NCI-H1417 treated with DMSO at 0.1 percent for 48 hours (cell line): ENCODE data around the gene TBC1D3I.
"Not testable (repeated sequence)": the region's sequence is repeated elsewhere in the genome, so short reads cannot be mapped to it uniquely, and the experiment has no call there.

Source experiments
- DNase-seq: peaks from one replicate; lab custom pipeline; 2025; lab: John Stamatoyannopoulos, UW

Gene TBC1D3I

GRCh38 chr17:36264470-36264869, at the start of gene TBC1D3I:
TSS of gene TBC1D3I (minus strand) at chr17:36264570. CDS start at chr17:36262985, 1,585 bp downstream.
- not testable (repeated sequence) for DNase-seq

GRCh38 chr17:36295161-36295560, 30.8 kb upstream of the TBC1D3I start:
- not testable (repeated sequence) for DNase-seq

- DNase-seq: not testable (repeated sequence)
These were observed 25.7 kb upstream of the TBC1D3I start for GRCh38 chr17:36289965-36290612.

- not testable (repeated sequence) for DNase-seq
These were observed 19.8 kb upstream of the TBC1D3I start for GRCh38 chr17:36284219-36284618.

- DNase-seq: not testable (repeated sequence)
These were observed 18.9 kb upstream of the TBC1D3I start for GRCh38 chr17:36283256-36283655.

- DNase-seq: not testable (repeated sequence)
These were observed 22.3 kb downstream of the TBC1D3I start for GRCh38 chr17:36242046-36242445.

GRCh38 chr17:36229644-36230043, 34.7 kb downstream of the TBC1D3I start:
- DNase-seq: not testable (repeated sequence)

- DNase-seq: not testable (repeated sequence)
These were observed 41.4 kb downstream of the TBC1D3I start for GRCh38 chr17:36222967-36223366.

- not testable (repeated sequence) for DNase-seq
These were observed 42.7 kb downstream of the TBC1D3I start for GRCh38 chr17:36221581-36222100.

- not testable (repeated sequence) for DNase-seq
These were observed 43.4 kb downstream of the TBC1D3I start for GRCh38 chr17:36220737-36221580.

GRCh38 chr17:36219556-36219955, 44.8 kb downstream of the TBC1D3I start:
- DNase-seq: not testable (repeated sequence)

- not testable (repeated sequence) for DNase-seq
These were observed 48.7 kb downstream of the TBC1D3I start for GRCh38 chr17:36215406-36216308.

GRCh38 chr17:36214918-36215317, 49.5 kb downstream of the TBC1D3I start:
- no peak for DNase-seq

- no peak for DNase-seq
These were observed 50.7 kb downstream of the TBC1D3I start for GRCh38 chr17:36213695-36214094.

- DNase-seq: no peak
These were observed 51.4 kb downstream of the TBC1D3I start for GRCh38 chr17:36212966-36213365.

- no peak for DNase-seq
These were observed 52.1 kb downstream of the TBC1D3I start for GRCh38 chr17:36212272-36212605.

GRCh38 chr17:36211484-36212271, 52.7 kb downstream of the TBC1D3I start:
- not testable (repeated sequence) for DNase-seq

- not testable (repeated sequence) for DNase-seq
These were observed 53.7 kb downstream of the TBC1D3I start, which contains the start of gene CCL4L2 for GRCh38 chr17:36210439-36211211. TSS of gene CCL4L2 (plus strand) at chr17:36211063.

GRCh38 chr17:36209575-36209974, 54.8 kb downstream of the TBC1D3I start:
- no peak for DNase-seq

GRCh38 chr17:36207383-36207782, 57.0 kb downstream of the TBC1D3I start:
- not testable (repeated sequence) for DNase-seq
